CD4-positive, alpha-beta T cell treated with Interleukin-2 at 100 ng/mL for 4 hours (primary cell): ENCODE measurements around the gene COG1.
"Not testable (repeated sequence)": the region's sequence is repeated elsewhere in the genome, so short reads cannot be mapped to it uniquely, and the experiment has no call there.

Experiments
- DNase-seq: peaks from one replicate; pipeline ENCODE4 v3.0.0-alpha.2; 2020; ENCODE audit warnings: low spot score

COG1 gene, protein sequence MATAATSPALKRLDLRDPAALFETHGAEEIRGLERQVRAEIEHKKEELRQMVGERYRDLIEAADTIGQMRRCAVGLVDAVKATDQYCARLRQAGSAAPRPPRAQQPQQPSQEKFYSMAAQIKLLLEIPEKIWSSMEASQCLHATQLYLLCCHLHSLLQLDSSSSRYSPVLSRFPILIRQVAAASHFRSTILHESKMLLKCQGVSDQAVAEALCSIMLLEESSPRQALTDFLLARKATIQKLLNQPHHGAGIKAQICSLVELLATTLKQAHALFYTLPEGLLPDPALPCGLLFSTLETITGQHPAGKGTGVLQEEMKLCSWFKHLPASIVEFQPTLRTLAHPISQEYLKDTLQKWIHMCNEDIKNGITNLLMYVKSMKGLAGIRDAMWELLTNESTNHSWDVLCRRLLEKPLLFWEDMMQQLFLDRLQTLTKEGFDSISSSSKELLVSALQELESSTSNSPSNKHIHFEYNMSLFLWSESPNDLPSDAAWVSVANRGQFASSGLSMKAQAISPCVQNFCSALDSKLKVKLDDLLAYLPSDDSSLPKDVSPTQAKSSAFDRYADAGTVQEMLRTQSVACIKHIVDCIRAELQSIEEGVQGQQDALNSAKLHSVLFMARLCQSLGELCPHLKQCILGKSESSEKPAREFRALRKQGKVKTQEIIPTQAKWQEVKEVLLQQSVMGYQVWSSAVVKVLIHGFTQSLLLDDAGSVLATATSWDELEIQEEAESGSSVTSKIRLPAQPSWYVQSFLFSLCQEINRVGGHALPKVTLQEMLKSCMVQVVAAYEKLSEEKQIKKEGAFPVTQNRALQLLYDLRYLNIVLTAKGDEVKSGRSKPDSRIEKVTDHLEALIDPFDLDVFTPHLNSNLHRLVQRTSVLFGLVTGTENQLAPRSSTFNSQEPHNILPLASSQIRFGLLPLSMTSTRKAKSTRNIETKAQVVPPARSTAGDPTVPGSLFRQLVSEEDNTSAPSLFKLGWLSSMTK

DNA sequence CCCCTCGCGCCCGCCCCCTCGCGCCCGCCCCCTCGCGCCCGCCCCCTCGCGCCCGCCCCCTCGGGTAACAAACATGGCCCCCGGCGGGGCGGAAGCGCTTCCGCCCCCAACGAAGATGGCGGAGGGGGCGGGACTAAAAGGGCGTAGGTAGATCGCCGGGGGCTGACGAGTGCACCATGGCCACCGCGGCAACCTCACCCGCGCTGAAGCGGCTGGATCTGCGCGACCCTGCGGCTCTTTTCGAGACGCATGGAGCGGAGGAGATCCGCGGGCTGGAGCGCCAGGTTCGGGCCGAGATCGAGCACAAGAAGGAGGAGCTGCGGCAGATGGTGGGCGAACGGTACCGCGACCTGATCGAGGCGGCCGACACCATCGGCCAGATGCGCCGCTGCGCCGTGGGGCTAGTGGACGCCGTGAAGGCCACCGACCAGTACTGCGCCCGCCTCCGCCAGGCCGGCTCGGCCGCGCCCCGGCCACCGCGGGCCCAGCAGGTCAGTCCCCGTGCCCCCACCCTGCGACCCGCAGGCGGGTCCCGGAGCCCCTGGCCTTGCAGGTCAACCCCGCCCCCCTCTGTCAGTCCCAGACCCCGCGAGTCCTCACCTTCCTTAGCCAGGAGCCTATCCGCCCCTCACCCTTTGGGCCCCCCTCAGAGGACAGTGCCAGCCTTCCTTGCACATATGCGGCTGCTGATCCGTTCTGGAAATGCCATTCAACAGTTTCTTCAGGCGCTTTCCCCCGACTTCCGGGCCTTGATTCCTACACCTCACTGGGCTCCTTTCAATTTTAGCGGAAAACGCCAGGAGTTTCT is at the start of gene COG1:
TSS of gene COG1 (plus strand) at position 162 of the 808 bp plus-strand sequence. CDS start at position 177, 15 bp downstream.
- DNase-seq = peak; percentile 85

DNA sequence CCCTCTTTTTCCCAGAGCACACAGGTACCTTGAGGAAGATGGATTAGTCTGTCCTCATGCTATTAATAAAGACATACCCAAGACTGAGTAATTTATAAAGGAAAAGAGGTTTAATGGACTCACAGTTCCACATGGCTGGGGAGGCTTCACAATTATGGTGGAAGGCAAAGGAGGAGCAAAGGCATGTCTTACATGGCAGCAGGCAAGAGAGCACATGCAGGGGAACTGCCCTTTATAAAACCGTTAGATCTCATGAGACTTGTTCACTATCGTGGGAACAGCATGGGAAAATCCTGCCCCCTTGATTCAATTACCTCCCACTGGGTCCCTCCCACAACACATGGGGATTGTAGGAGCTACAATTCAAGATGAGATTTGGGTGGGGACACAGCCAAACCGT is 48.6 kb upstream of the COG1 start:
- DNase-seq = not testable (repeated sequence)

DNA sequence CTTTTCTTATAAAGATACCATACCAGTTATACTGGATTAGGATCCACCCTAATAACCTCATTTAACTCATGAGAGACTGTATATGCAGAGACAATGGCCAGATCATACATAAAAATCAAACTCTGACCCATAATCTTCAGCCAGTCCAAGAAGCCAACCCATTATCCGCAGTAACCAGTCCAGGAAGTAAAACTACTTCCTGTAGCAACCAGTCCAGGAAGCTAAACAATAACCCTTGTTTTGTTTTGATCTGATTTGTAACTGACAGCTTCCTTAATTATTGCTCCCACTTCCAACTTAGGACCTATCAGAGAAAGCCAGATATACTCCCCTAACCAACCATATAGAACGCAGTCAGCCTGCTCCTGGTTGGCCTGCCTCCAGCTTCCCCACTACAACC is 47.2 kb upstream of the COG1 start:
- DNase-seq = no peak

DNA sequence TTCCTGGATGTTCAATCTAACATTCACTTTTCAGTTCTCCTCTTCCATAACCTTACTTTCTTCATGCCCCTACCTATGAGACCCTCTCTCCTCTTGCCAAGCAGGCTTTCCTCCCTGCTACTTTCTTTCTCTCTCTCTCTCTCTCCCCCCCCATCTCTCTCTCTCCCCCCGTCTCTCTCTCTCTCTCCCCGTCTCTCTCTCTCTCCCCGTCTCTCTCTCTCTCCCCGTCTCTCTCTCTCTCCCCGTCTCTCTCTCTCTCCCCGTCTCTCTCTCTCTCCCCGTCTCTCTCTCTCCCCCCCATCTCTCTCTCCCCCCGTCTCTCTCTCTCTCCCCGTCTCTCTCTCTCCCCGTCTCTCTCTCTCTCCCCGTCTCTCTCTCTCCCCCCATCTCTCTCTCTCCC is 45.1 kb upstream of the COG1 start:
- DNase-seq = not testable (repeated sequence)

DNA sequence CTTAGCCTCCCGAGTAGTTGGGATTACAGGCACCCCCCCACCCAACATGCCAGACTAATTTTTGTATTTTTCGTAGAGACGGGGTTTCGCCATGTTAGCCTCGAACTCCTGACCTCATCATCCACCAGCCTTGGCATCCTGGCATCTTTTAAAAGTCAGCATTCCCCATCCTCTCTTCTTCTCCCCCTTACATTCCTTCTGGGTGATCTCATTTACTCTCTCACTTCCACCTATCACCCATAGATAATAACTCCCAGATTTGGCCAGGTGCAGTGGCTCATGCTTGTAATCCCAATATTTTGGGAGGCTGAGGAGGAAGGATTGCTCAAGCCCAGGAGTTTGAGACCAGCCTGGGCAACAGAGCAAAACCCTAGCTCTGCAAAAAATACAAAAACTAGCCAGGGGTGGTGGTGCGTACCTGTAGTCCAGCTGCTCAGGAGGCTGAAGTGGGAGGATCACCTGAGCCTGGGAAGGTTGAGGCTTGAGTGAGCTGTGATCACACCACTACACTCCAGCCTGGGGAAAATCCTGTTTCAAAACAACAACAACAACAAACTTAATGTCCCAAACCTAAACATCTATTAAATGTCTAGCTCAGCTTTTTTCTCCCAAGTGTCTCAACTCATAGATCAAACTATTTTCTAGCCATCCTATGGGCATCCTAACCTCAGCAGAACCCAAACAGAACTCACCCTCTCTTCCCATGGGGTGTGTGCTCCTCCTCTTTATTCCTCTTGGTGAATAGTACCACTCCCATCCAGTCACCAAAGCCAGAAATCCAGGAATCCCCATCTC is 44.1 kb upstream of the COG1 start:
- no peak for DNase-seq

DNA sequence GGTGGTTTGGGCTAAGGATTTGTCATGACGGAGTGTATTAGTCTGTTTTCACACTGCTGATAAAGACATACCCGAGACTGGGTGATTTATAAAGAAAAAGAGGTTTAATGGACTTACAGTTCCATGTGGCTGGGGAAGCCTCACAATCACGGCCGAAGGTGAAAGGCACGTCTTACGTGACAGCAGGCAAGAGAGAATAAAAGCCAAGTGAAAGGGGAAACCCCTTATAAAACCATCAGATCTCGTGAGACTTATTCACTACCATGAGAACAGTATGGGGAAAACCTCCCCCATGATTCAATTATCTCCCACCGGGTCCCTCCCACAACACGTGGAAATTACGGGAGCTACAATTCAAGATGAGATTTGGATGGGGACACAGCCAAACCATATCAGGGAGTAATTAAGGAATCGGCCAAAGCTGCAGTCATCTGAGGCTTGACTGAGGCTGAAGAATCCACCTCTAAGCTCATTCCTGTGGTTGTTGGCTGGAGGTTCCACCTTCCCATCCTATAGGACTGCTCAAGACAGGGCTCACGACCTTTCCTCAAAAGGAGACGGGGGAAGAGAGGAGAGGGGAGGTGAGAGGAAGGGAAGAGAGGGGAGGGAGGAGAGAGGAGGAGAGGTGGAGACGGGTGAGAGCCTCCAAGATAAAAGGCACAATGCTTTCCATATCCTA is 42.1 kb upstream of the COG1 start:
- DNase-seq = not testable (repeated sequence)

DNA sequence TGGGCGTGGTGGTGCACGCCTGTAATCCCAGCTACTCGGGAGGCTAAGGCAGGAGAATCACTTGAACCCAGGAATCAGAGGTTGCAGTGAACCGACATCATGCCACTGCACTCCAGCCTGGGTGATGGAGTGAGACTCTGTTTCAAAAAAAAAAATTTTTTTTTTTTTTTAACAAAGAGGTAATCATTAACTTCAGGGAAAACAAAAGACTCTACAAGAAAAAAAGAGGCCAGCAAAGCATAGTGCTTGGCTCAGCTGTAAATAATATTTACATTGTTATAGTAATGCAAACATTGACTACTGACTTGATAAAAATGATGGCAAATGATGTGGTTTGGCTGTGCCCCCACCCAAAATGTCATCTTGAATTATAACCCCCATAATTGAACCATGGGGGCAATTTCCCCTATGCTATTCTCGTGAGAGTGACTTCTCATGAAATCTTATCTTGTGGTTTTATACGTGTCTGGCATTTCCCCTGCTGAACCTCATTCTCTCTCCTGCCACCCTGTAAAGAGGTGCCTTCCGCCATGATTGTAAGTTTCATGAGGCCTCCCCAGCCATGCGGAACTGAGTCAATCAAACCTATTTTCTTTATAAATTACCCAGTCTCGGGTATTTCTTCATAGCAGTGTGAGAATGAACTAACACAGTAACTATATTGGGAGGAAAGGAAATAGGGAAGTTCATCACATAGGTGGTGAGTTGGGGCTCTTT is 40.8 kb upstream of the COG1 start:
- no peak for DNase-seq

DNA sequence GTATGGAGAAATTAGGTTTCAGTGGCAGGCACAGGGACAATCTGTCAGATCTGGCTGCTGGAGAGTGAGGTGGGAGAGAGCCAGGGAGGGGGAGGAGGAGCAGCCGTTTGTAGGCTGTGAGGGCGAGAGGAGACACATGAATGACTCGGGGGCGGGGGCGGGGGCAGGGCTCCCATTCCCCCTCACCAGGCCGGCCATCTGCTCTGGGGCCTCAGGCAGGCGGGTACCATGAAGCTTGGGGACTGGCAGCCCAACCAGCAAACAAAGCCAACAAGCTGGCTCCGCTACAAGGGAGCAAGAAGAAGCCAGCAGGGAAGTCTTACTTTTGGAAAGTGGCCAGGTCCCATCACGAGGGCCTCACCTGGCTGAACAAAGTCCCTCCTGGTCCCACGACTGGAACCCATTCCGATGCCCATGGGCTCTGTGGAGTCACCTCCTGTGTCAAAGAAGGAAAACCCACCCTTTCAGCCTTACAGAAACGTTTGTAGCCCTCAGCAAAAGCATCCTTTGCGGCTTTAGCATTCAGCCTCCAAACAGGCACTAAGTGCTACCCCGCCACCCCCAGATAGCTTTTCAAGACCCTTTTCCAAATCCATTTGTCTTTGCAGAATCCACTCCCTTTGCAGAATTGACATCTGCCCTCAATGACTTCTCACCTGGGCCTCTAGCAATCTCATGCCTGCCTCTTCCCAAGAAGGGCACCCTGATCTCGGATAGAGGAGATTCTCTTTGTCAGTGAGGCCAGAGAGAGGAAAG is 37.3 kb upstream of the COG1 start:
- DNase-seq = no peak

DNA sequence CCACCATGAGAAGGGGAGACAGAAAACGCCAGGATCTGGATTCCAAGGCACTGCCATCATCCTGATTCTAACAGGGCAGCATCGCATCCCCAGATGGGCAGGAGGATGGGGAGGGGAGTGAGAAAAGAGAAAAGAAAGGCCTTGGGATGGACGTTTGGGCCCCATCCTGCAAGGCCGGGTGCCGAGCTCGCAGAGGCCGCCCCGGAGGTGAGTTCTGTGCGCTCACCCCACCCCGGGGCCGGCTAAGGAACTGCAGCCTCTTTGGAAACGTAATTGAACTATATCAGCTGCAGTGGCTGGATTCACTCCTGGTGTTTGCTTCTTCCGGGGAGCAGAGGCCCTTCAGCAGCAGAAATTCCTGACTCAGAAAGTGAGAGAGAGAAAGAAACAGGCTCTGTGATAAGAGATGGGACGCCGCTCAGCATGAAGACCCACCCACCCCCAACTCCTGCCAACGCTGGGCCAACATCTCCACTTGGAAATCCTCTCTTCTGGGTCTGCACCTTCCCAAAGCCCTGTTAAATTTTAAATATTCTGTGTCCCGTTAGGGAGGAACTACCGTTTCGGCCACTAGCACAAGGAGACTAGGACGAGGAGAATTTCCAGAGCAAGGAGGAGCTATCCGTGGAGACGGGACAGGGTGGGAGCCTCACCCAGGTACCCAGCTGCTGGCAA is 36.6 kb upstream of the COG1 start:
- peak; percentile 34 for DNase-seq

DNA sequence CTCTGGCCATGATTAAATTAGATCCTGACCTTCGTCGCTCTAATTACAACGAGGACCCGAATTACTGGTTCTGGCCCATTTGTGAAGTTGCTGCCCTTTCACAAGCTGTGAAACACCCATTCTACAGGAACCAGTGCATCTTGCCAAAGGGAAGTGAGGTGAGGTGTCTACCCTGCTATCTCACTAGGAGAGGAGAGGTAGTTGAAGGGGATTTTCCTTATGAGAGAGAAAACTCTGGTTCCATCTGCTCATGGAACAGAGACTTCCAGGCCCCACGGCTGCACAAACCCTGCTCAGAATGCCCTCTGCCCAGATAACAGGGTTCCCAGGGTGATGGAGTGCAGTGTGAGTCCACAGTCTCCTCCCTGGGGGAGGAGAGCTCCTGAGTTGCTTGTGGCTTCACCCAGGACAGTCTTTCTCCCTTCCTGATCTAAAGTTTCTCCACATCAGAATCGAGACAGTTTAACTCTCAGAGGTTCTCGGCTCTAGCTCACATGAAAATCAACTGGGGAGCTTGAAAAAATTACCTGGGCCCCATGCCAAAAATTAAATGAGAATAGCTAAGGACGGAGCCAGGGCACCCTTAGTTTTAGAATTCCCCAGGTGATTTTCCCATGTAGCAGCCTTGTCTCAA is 35.9 kb upstream of the COG1 start:
- DNase-seq = no peak

DNA sequence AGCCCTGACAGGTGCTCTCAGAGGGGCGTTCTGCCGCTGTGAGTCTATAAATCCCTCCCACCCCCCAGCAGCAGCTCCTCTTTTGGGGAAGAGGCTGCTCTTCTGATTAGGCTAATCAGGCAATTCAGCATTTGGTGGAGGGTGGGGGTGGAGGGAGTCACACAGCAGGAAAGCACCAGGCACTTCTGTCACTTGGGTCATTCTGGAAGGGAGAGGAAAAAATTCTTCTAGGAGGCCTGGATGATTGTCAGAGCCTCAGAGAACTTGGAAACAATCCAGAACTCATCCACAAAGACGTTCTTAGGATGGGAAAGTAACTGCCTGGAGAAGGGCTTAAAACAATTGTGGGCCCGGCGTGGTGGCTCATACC is 35.3 kb upstream of the COG1 start:
- DNase-seq = no peak

DNA sequence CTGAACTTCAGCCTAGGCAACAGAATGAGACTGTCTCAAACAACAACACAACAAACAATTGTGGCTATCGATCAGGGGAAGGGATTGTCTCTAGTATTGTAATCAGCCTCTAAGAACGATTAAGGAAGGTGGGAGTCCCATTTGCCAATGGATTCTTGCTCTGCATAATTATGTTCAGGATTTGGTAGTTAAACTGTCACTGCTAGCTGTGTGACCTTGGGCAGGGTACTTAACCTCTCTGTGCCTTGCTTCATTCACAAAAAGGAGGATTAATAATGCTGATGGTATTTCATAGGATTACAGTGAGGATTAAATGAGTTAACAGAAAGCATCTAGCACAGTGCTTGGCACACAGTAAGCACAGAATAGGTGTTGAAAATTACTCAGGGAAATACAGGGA is 34.7 kb upstream of the COG1 start:
- no peak for DNase-seq

DNA sequence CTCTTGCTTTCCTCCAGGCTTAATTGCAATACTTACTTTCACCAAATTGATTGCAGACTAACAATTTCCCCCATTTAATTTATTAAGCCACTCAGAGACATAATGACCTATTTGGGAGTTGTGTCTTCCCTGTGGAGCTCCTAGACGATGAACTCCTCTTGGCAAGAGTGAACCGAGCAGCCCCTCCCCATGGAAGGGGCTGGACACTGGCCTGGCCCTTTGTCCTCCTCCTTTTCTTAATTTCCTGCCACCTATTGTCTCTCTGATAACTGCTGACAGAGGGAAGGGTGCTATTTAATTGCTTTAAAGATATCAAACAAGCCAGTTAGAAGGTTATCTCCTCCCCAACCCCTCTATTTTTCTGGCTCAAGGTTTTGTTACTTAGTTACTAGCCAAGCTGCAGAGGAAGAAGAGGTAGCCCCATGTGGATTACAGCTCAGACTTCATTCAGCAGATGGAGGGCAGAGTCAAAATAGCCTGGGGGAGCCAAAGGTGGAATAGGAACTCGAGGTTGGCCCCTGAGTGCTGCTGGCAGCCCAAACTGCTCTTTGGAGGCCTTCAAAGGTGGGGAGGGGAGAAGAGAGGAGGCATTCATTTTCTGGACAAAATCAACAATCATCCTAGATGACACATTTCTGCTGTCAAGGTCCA is 31.8 kb upstream of the COG1 start:
- DNase-seq = no peak

DNA sequence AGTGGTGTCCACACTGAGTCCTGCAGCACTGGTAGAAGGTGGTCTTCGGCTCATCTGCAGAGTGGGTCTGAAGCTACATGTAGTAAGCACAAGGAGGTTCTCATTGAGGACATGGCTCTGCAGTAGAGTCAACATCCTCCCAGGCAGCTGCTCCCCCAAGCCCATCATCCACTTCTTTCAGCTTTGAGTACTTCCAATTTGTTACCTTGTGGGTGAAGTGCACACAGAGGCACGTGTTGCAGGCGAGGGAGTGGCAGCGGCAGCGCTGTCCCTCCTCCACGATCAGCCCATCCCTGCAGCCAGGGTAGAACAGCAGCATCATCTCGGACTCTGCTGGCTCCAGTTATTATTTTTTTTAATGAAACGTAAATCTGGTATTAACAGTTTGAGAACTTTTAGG is 29.8 kb upstream of the COG1 start:
- DNase-seq = no peak

DNA sequence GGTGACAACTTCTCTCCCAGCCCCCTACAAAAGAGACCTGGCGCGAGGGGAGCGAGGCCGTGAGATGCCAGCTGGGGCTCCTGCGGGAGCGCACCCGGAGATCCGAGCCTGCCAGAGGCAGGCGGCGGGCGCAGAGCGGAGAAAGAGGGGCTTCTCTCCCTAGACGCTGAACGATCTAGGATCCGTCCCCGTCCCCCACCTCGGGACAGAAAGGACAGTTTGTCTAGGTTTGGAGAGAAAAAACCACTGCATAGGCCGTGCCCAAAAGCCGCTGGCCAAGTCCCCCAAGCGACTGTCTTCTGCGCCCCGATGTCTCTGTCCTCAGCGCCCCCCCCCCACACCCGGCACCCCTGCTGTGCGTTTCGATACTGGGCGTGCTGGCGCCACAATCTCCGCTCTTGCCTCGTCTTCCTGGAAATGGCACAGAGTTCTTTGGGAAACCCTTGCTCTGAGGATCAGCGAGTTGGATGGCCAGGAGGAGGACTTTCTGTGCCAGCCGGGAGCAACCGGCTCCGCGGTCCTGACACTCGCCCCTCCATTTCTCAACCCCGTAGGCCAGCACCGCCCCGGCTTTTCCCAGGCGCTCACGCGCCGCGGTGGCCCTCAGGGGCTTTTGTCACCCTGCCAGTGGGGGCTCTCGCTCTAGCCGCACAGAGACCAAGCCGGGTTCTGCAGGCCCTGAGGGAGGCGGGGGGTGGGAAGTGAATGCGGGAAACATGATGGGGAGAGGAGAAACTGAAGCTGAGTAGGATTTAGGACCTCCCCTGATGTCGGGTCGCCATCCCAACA is 27.0 kb upstream of the COG1 start:
- DNase-seq = no peak

DNA sequence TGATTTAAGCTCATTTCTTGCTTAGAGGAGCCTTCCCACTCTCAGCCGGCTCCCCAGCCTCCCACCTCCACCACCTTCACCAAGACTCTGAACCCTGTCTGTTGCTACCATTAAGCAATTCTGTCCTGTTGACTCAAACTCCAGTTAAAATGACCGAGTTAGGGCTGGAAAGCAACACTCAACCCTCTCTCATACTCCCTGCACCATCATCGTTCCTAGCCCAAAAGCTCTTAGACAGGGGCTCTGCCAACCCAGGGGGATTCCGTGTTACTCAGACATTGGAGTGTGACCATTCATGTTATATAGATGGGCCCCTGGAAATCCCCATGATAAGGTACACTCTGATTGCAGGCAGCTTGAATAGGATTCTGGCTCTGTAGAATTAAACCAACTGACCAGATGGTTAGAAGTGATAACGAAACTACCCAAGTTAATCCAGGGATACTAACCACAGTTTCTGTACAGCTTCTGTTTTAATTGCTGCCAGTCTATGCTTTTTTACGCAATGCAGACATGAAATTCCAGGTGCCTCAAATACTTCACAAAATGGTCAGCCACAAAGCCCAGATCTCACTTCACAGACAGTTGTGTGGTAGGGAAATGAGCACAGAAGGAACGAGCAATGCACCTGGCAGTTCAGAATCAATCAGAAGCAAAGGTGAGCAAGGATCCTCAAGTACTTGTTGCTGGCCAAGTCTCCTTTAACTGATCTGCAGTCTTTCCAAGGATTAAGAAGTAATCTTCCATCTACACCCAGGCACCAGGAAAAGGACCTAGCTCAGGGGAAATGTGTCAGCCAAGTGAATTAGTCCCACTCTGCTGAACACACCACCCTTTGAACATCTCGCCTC is 25.9 kb upstream of the COG1 start:
- DNase-seq = no peak
